Body of pancreas (tissue), 4 donors: ENCODE measurements around the gene ZDHHC20.

Source experiments
- CTCF ChIP-seq, 7 experiments: fragments of 450-650 bp in 4 of 7; fragments of 200-600 bp in 3 of 7; sonication (generic) in 3 of 7; IDR thresholded peaks; one replicate each; pipeline ENCODE4 v1.5.1; 2016 to 2019; ENCODE audit warnings: antibody characterized with exemption in 7 of 7
- POLR2A ChIP-seq, 3 donors: fragments of 450-650 bp; IDR thresholded peaks; one replicate each; pipeline ENCODE4 v1.6.1; 2016; ENCODE audit warnings: antibody characterized with exemption in 3 of 3, mild to moderate bottlenecking in 2 of 3

DNA sequence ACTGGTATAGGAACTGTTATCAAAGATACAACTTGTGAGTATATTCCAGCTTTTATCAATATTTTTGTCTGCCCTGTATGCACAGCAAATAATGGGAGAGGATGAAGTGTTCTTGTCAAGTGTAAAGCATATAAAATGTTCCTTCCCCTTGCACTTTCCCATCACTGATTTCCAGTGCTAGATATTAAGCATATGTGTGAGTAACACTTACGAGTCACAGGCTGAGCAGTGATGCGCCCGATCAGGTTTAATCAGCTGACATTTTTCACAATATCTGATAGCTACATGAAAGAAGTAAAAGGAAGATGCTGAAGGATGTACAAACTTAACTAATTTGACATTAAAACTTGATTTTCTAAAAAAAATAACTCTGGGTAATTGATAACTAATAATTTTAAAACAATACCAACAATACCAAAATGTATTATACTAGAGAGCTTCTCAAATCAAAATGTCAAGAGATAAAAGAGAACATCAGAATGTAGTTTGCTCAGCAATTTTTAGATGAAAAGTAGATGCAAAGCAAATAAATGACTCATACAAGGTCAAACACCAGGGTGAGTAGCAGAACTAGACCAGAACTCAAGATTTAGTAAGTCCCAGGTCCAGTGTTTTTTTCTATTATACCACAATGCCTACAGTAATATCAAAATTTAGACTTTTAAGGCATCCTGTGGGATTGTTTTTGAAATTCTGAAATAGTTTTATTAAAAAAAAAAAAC, 56.4 kb downstream of the ZDHHC20 start:
- TF ChIP-seq CTCF (IDR thresholded peaks at IDR 0.05) (no peak), POLR2A (IDR thresholded peaks at IDR 0.05) (no peak)
